ENCODE measurements around the gene CTBP1. TPM values are rescaled to one million over a fixed set of nuclear protein-coding genes. Genes with fewer than 3 reads are reported as not detected.
A peak's percentile ranks its signal among the peaks of the same experiment; 100 is the strongest.

CTBP1 gene
- polyA plus RNA-seq, 3 donors = 21.3 to 226 (median 42.1) TPM

GRCh38 chr4:1206299-1207156 is 42.4 kb downstream of the CTBP1 start:
- Histone ChIP-seq H3K36me3 (replicated peaks in 1 of 2; ENCODE audit: control insufficient read depth in 1 of 2, insufficient read depth in 2 of 2, low read length in 2 of 2) (peaks cover 12 to 22% of the 10 kb centered on the region in 2 donors), H3K4me2 (replicated peaks; ENCODE audit: extremely low read depth, low read length, poor library complexity, severe bottlenecking) (no peak overlapping the region), H3K4me1 (ENCODE audit: control insufficient read depth in 1 of 2, insufficient read depth in 2 of 2, low read length in 2 of 2) (peaks cover 14 to 15% of the 10 kb centered on the region in 2 donors), H4K20me1 (ENCODE audit: insufficient read depth, low read length) (peaks cover 12% of the 10 kb centered on the region), H3K27ac (ENCODE audit: low read depth in 1 of 2, low read length in 2 of 2) (no peak overlapping the region), H3K9ac (ENCODE audit: insufficient read depth, low read length, poor library complexity, severe bottlenecking) (no peak overlapping the region), H3K9me3 (replicated peaks in 1 of 2; ENCODE audit: control insufficient read depth in 1 of 2, insufficient read depth in 1 of 2, low read length in 2 of 2) (no peaks in the 10 kb centered on the region), H3K4me3 (replicated peaks in 1 of 3; ENCODE audit: low read depth in 2 of 3, low read length in 3 of 3) (no peak overlapping the region), H2AFZ (ENCODE audit: insufficient read depth, low read depth, low read length, poor library complexity, severe bottlenecking) (no peak overlapping the region), H3K79me2 (ENCODE audit: insufficient read depth, low read length) (no peaks in the 10 kb centered on the region), H3K27me3 (ENCODE audit: control insufficient read depth in 2 of 2, insufficient read depth in 2 of 2, low read length in 2 of 2) (no peaks in the 10 kb centered on the region)
- intact Hi-C loops (cut with micrococcal nuclease) = no loop called here
- DNase-seq = no peak
- Mint-ChIP-seq H3K4me1 (peaks cover 20% of the 10 kb centered on the region), H3K27me3 (ENCODE audit: low read depth in 3 of 3) (peaks cover 2 to 3% (median 3%) of the 10 kb centered on the region in 3 donors), H3K4me3 (no peak overlapping the region), H3K36me3 (peaks cover 9 to 23% of the 10 kb centered on the region in 2 donors), H3K9me3 (peaks cover 0 to 2% (median 0%) of the 10 kb centered on the region in 7 donors), H3K27ac (peak overlapping the region in 1 of 7 donors; percentile 43)
- TF ChIP-seq, protein P1, sequence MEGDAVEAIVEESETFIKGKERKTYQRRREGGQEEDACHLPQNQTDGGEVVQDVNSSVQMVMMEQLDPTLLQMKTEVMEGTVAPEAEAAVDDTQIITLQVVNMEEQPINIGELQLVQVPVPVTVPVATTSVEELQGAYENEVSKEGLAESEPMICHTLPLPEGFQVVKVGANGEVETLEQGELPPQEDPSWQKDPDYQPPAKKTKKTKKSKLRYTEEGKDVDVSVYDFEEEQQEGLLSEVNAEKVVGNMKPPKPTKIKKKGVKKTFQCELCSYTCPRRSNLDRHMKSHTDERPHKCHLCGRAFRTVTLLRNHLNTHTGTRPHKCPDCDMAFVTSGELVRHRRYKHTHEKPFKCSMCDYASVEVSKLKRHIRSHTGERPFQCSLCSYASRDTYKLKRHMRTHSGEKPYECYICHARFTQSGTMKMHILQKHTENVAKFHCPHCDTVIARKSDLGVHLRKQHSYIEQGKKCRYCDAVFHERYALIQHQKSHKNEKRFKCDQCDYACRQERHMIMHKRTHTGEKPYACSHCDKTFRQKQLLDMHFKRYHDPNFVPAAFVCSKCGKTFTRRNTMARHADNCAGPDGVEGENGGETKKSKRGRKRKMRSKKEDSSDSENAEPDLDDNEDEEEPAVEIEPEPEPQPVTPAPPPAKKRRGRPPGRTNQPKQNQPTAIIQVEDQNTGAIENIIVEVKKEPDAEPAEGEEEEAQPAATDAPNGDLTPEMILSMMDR (IDR thresholded peaks at IDR 0.05) = no peak
- WGBS (ENCODE audit: insufficient coverage) = 98% methylated on average over 13 of the region's 21 CpGs

DNA sequence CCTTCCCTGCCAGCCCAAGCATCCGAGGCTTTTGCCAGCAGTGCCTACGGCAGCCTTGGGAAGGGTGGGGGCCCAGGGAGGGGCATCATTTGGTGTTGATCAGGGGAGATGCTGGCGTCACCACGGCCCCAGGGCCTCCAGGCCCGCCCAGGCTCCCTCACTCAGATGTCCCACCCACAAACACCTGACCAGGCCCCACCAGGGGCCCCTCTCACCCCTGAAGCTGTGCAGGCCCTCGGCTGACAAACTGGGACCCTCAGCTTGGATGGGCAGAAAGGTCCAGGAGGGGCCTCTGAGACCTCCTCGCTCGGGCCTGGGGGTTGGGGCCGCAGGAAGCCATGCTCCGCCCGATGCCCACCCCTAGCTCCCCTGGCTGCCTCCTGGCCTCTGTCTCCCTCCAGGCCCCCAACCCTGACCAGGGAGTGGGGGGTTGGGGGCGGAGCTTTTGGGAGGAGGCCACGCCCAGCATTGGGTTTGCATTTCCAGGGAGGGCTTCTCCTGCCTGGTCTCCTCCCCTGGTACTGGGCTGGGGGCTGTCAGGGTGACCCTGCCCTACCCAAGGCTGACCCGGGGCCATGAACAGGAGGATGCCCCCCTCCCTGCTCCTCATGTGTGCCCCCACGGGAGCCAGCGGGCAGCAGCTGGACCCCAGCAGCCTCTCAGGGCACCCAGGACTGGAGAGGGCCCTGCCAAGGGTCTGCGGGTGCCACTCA is 43.2 kb downstream of the CTBP1 start:
- Histone ChIP-seq H3K9ac (ENCODE audit: insufficient read depth, low read length, poor library complexity, severe bottlenecking) (no peak overlapping the region), H3K9me3 (replicated peaks in 1 of 2; ENCODE audit: control insufficient read depth in 1 of 2, insufficient read depth in 1 of 2, low read length in 2 of 2) (no peaks in the 10 kb centered on the region), H3K27me3 (ENCODE audit: control insufficient read depth in 2 of 2, insufficient read depth in 2 of 2, low read length in 2 of 2) (no peaks in the 10 kb centered on the region), H3K79me2 (ENCODE audit: insufficient read depth, low read length) (no peaks in the 10 kb centered on the region), H4K20me1 (ENCODE audit: insufficient read depth, low read length) (peaks cover 6% of the 10 kb centered on the region), H3K36me3 (replicated peaks in 1 of 2; ENCODE audit: control insufficient read depth in 1 of 2, insufficient read depth in 2 of 2, low read length in 2 of 2) (peaks cover 4 to 14% of the 10 kb centered on the region in 2 donors), H2AFZ (ENCODE audit: insufficient read depth, low read depth, low read length, poor library complexity, severe bottlenecking) (no peak overlapping the region), H3K4me2 (replicated peaks; ENCODE audit: extremely low read depth, low read length, poor library complexity, severe bottlenecking) (no peak overlapping the region), H3K4me3 (replicated peaks in 1 of 3; ENCODE audit: low read depth in 2 of 3, low read length in 3 of 3) (no peak overlapping the region), H3K4me1 (ENCODE audit: control insufficient read depth in 1 of 2, insufficient read depth in 2 of 2, low read length in 2 of 2) (peaks cover 22 to 23% of the 10 kb centered on the region in 2 donors), H3K27ac (ENCODE audit: low read depth in 1 of 2, low read length in 2 of 2) (no peak overlapping the region)
- Mint-ChIP-seq H3K9me3 (peaks cover 0 to 2% (median 0%) of the 10 kb centered on the region in 7 donors), H3K4me1 (peaks cover 28% of the 10 kb centered on the region), H3K36me3 (peaks cover 2 to 15% of the 10 kb centered on the region in 2 donors), H3K27me3 (ENCODE audit: low read depth in 3 of 3) (peaks cover 0 to 3% (median 3%) of the 10 kb centered on the region in 3 donors), H3K27ac (no peak overlapping the region), H3K4me3 (no peak overlapping the region)
- WGBS (ENCODE audit: insufficient coverage) = 89% methylated on average over 6 of the region's 17 CpGs
- TF ChIP-seq, protein P1 (IDR thresholded peaks at IDR 0.05) = no peak
- intact Hi-C loops (cut with micrococcal nuclease) = no loop called here
- DNase-seq = no peak
